HepG2 (cell line): Measurements from ENCODE around the gene GGA1. TPM values are rescaled to one million over a fixed set of nuclear protein-coding genes. Genes with fewer than 3 reads are reported as not detected.

Experiments used
- ATAD3A ChIP-seq: sonication (generic); formaldehyde crosslinking; IDR thresholded peaks from 2 replicates; pipeline ENCODE4 v1.4.0; 2020; ENCODE audit warnings: missing genetic modification reagents
- ETV5 ChIP-seq: IDR thresholded peaks from 2 replicates; pipeline ENCODE4 v1.6.1; 2018; ENCODE audit warnings: missing biosample characterization, missing genetic modification reagents, inconsistent platforms, borderline replicate concordance
- IRF2 ChIP-seq: IDR thresholded peaks from 2 replicates; pipeline ENCODE4 v1.6.1; 2018; ENCODE audit warnings: missing genetic modification reagents, missing compliant biosample characterization
- NCOA1 ChIP-seq: sonication (generic); formaldehyde crosslinking; IDR thresholded peaks from 2 replicates; pipeline ENCODE4 v1.9.0; 2021; ENCODE audit warnings: missing genetic modification reagents
- RFX1 ChIP-seq: fragments of 450-650 bp; IDR thresholded peaks from 2 replicates; pipeline ENCODE4 v1.6.1; 2017
- YEATS4 ChIP-seq: sonication (generic); formaldehyde crosslinking; IDR thresholded peaks from 2 replicates; pipeline ENCODE4 v1.4.0; 2020; ENCODE audit warnings: missing genetic modification reagents, borderline replicate concordance
- ZIK1 ChIP-seq: sonication (generic); formaldehyde crosslinking; IDR thresholded peaks from 2 replicates; pipeline ENCODE4 v1.5.0; 2020; ENCODE audit warnings: mild to moderate bottlenecking, low read depth, missing genetic modification reagents, borderline replicate concordance
- ZNF263 ChIP-seq: sonication (generic); formaldehyde crosslinking; IDR thresholded peaks from 2 replicates; pipeline ENCODE4 v1.4.0; 2020; ENCODE audit warnings: missing genetic modification reagents
- ZNF350 ChIP-seq: sonication (generic); formaldehyde crosslinking; IDR thresholded peaks from 2 replicates; pipeline ENCODE4 v1.4.0; 2020; ENCODE audit warnings: mild to moderate bottlenecking, low read depth, missing genetic modification reagents, borderline replicate concordance
- ZNF432 ChIP-seq: sonication (generic); formaldehyde crosslinking; IDR thresholded peaks from 2 replicates; pipeline ENCODE4 v1.5.0; 2020; ENCODE audit warnings: missing genetic modification reagents, mild to moderate bottlenecking, borderline replicate concordance
- polyA plus RNA-seq, 8 experiments: library from polyadenylated mRNA; depleted of rRNA in 3 of 8; stranded (reverse) in 7 of 8; unstranded in 1 of 8; fragments of >200 nt; fragmentation: Illumina TruSeq in 4 of 8; extraction: Trizol in 4 of 8; gene quantifications; 2 replicates each; pipeline versions ENCODE4 v1.2.1 to v1.2.3, GENCODE V29; 2011 to 2016; ENCODE audit warnings: low read depth in 4 of 8, missing spikeins in 1 of 8, mixed read lengths in 1 of 8; ENCODE audit not compliant: insufficient read depth in 1 of 8
- total RNA-seq, 5 experiments: library from RNA; depleted of rRNA; stranded (reverse); fragments of >200 nt; fragmentation: Illumina TruSeq; extraction: Trizol; gene quantifications; 2 replicates each; pipeline ENCODE4 v1.2.3, GENCODE V29; 2016; ENCODE audit warnings: low read depth in 1 of 5
- TF ChIP-seq, protein P1 (sequence below): sonication (generic); formaldehyde crosslinking; IDR thresholded peaks from 2 replicates; pipeline ENCODE4 v1.9.0; 2021; ENCODE audit warnings: missing genetic modification reagents, borderline replicate concordance
- TF ChIP-seq, protein P2 (sequence below): sonication (generic); formaldehyde crosslinking; IDR thresholded peaks from one replicate; pipeline ENCODE4 v1.5.1; 2020; ENCODE audit warnings: mild to moderate bottlenecking, missing genetic modification reagents; ENCODE audit errors: not compliant biosample characterization
- TF ChIP-seq, protein P3 (sequence below): IDR thresholded peaks from 2 replicates; pipeline ENCODE4 v1.6.1; 2016; ENCODE audit warnings: mild to moderate bottlenecking
- TF ChIP-seq, protein P4 (sequence below): sonication (generic); formaldehyde crosslinking; IDR thresholded peaks from 2 replicates; pipeline ENCODE4 v1.8.0; 2022; ENCODE audit warnings: mild to moderate bottlenecking, missing genetic modification reagents, borderline replicate concordance

Gene GGA1
- total and polyA plus RNA-seq, 2 of the 13 experiments (the other 11 are each of a cell fraction or from before 2014, with no cell fraction given) = 29.1 to 87.2 TPM

DNA sequence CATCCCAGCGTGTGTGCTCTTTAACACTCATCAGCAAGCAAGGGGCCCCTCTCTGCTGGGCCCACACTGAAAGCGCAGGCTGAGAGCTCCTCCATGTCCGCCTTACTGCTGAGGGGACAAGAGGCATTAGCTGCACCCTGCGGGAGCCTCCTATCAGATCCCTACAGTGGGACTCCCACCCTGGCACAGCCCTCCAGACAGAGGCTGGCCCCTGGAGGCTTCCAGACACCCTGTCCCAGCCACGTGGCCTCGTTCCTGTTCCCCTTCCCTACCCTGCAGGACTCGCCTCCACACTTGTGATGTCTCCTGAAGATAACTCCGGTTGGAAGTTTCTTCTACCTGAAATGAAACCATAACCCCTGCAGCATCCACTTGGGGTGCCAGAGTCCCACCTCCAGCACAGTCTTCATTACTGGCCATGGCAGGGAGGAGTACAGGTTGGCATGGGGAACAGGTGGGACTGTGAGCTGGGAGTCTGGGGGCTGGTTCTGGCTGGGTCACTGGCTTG is 25.8 kb downstream of the GGA1 start (continued):
- TF ChIP-seq, protein P1, sequence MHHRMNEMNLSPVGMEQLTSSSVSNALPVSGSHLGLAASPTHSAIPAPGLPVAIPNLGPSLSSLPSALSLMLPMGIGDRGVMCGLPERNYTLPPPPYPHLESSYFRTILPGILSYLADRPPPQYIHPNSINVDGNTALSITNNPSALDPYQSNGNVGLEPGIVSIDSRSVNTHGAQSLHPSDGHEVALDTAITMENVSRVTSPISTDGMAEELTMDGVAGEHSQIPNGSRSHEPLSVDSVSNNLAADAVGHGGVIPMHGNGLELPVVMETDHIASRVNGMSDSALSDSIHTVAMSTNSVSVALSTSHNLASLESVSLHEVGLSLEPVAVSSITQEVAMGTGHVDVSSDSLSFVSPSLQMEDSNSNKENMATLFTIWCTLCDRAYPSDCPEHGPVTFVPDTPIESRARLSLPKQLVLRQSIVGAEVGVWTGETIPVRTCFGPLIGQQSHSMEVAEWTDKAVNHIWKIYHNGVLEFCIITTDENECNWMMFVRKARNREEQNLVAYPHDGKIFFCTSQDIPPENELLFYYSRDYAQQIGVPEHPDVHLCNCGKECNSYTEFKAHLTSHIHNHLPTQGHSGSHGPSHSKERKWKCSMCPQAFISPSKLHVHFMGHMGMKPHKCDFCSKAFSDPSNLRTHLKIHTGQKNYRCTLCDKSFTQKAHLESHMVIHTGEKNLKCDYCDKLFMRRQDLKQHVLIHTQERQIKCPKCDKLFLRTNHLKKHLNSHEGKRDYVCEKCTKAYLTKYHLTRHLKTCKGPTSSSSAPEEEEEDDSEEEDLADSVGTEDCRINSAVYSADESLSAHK (CRISPR knock-in tag) = no peak
- TF ChIP-seq YEATS4 (CRISPR knock-in tag) = no peak
- TF ChIP-seq, protein P2, sequence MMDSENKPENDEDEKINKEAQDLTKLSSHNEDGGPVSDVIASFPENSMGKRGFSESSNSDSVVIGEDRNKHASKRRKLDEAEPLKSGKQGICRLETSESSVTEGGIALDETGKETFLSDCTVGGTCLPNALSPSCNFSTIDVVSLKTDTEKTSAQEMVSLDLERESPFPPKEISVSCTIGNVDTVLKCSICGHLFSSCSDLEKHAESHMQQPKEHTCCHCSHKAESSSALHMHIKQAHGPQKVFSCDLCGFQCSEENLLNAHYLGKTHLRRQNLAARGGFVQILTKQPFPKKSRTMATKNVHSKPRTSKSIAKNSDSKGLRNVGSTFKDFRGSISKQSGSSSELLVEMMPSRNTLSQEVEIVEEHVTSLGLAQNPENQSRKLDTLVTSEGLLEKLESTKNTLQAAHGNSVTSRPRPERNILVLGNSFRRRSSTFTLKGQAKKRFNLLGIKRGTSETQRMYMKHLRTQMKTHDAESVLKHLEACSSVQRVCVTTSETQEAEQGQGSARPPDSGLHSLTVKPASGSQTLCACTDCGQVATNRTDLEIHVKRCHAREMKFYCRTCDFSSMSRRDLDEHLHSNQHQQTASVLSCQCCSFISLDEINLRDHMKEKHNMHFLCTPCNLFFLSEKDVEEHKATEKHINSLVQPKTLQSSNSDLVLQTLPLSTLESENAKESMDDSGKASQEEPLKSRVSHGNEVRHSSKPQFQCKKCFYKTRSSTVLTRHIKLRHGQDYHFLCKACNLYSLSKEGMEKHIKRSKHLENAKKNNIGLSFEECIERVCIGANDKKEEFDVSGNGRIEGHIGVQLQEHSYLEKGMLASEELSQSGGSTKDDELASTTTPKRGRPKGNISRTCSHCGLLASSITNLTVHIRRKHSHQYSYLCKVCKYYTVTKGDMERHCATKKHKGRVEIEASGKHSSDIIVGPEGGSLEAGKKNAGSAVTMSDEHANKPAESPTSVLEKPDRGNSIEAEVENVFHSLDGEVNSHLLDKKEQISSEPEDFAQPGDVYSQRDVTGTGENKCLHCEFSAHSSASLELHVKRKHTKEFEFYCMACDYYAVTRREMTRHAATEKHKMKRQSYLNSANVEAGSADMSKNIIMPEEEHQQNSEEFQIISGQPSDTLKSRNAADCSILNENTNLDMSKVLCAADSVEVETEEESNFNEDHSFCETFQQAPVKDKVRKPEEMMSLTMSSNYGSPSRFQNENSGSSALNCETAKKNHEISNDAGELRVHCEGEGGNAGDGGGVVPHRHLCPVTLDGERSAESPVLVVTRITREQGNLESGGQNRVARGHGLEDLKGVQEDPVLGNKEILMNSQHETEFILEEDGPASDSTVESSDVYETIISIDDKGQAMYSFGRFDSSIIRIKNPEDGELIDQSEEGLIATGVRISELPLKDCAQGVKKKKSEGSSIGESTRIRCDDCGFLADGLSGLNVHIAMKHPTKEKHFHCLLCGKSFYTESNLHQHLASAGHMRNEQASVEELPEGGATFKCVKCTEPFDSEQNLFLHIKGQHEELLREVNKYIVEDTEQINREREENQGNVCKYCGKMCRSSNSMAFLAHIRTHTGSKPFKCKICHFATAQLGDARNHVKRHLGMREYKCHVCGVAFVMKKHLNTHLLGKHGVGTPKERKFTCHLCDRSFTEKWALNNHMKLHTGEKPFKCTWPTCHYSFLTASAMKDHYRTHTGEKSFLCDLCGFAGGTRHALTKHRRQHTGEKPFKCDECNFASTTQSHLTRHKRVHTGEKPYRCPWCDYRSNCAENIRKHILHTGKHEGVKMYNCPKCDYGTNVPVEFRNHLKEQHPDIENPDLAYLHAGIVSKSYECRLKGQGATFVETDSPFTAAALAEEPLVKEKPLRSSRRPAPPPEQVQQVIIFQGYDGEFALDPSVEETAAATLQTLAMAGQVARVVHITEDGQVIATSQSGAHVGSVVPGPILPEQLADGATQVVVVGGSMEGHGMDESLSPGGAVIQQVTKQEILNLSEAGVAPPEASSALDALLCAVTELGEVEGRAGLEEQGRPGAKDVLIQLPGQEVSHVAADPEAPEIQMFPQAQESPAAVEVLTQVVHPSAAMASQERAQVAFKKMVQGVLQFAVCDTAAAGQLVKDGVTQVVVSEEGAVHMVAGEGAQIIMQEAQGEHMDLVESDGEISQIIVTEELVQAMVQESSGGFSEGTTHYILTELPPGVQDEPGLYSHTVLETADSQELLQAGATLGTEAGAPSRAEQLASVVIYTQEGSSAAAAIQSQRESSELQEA = no peak
- TF ChIP-seq RFX1 = no peak
- no peak for TF ChIP-seq ETV5 (CRISPR knock-in tag)
- no peak for TF ChIP-seq NCOA1
- no peak; the same call in 1 of the 2 replicates for TF ChIP-seq ZNF350
- no peak for TF ChIP-seq ZIK1 (CRISPR knock-in tag)
- TF ChIP-seq, protein P3, sequence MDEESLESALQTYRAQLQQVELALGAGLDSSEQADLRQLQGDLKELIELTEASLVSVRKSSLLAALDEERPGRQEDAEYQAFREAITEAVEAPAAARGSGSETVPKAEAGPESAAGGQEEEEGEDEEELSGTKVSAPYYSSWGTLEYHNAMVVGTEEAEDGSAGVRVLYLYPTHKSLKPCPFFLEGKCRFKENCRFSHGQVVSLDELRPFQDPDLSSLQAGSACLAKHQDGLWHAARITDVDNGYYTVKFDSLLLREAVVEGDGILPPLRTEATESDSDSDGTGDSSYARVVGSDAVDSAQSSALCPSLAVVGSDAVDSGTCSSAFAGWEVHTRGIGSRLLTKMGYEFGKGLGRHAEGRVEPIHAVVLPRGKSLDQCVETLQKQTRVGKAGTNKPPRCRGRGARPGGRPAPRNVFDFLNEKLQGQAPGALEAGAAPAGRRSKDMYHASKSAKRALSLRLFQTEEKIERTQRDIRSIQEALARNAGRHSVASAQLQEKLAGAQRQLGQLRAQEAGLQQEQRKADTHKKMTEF (CRISPR knock-in tag) = no peak
- no peak for TF ChIP-seq ATAD3A
- no peak for TF ChIP-seq IRF2
- TF ChIP-seq, protein P4, sequence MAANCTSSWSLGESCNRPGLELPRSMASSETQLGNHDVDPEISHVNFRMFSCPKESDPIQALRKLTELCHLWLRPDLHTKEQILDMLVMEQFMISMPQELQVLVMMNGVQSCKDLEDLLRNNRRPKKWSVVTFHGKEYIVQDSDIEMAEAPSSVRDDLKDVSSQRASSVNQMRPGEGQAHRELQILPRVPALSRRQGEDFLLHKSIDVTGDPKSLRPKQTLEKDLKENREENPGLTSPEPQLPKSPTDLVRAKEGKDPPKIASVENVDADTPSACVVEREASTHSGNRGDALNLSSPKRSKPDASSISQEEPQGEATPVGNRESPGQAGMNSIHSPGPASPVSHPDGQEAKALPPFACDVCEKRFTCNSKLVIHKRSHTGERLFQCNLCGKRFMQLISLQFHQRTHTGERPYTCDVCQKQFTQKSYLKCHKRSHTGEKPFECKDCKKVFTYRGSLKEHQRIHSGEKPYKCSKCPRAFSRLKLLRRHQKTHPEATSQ (CRISPR knock-in tag) = no peak
- no peak for TF ChIP-seq ZNF263
- TF ChIP-seq ZNF432 (CRISPR knock-in tag) = no peak
